NB4 (cell line): ENCODE data around the gene MAT1A.

Experiments
- POLR2A ChIP-seq: IDR thresholded peaks from 2 replicates; pipeline ENCODE4 v1.6.1; 2011; ENCODE audit warnings: mild to moderate bottlenecking; ENCODE audit not compliant: insufficient read length; ENCODE audit errors: extremely low read depth
- TF ChIP-seq, protein P1 (sequence below): IDR thresholded peaks from one replicate; pipeline ENCODE4 v1.5.1; 2012; ENCODE audit warnings: low read depth, low read length

DNA sequence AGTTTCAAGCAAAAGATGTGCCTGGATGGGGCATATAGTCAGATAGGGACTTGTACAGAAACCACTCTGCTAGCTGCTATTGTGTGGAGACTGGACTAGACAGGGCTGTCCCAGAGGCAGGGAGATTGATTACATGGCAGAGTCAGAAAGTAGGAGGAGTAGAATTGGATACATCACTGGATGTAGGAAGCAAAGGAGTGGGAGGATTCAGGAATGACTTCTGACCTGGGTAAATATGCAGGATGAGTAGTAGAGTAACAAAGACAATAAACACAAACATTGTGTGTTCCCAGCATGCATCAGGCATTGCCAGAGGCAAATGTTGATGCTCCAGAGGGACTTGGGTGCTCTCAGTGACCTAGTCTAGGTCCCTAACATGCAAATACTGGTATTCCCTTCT is 30.9 kb upstream of the MAT1A start:
- TF ChIP-seq, protein P1, sequence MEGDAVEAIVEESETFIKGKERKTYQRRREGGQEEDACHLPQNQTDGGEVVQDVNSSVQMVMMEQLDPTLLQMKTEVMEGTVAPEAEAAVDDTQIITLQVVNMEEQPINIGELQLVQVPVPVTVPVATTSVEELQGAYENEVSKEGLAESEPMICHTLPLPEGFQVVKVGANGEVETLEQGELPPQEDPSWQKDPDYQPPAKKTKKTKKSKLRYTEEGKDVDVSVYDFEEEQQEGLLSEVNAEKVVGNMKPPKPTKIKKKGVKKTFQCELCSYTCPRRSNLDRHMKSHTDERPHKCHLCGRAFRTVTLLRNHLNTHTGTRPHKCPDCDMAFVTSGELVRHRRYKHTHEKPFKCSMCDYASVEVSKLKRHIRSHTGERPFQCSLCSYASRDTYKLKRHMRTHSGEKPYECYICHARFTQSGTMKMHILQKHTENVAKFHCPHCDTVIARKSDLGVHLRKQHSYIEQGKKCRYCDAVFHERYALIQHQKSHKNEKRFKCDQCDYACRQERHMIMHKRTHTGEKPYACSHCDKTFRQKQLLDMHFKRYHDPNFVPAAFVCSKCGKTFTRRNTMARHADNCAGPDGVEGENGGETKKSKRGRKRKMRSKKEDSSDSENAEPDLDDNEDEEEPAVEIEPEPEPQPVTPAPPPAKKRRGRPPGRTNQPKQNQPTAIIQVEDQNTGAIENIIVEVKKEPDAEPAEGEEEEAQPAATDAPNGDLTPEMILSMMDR: no peak
- TF ChIP-seq POLR2A: no peak
